Body of pancreas (tissue), 4 donors: Measurements from ENCODE around the gene AMPH. TPM values are rescaled to one million over a fixed set of nuclear protein-coding genes. Genes with fewer than 3 reads are reported as not detected.

Experiments
- ATAC-seq: fragments of 150-250 bp; one replicate; pipeline ENCODE4 v1.9.1; 2016
- DNase-seq, 4 donors: peaks; one replicate each; pipeline ENCODE4 v3.0.0-alpha.2; 2019
- H3K27ac ChIP-seq, 4 donors: fragments of 200-600 bp; sonication (generic); 1 replicate in 3 of 4; 2 replicates in 1 of 4; pipeline versions ENCODE4 v1.5.1 to v1.6.1; 2016 to 2019; ENCODE audit warnings: mild to moderate bottlenecking in 1 of 4, mixed read lengths in 1 of 4, moderate library complexity in 1 of 4
- H3K27me3 ChIP-seq, 2 donors: fragments of 200-600 bp; sonication (generic); one replicate each; pipeline ENCODE4 v1.6.0; 2016; ENCODE audit warnings: mild to moderate bottlenecking in 1 of 2
- H3K36me3 ChIP-seq, 2 donors: fragments of 200-600 bp; sonication (generic); replicated peaks in 1 of 2; 2 replicates each; pipeline ENCODE4 v1.5.1; 2016; ENCODE audit warnings: low read depth in 2 of 2; ENCODE audit not compliant: insufficient read depth in 1 of 2
- H3K4me1 ChIP-seq: fragments of 200-600 bp; sonication (generic); one replicate; pipeline ENCODE4 v1.6.0; 2016
- H3K4me3 ChIP-seq, 2 donors: fragments of 200-600 bp; sonication (generic); 1 replicate in 1 of 2; 2 replicates in 1 of 2; pipeline ENCODE4 v1.5.1; 2016 to 2019
- H3K9me3 ChIP-seq, 3 donors: fragments of 200-600 bp; sonication (generic); 1 replicate in 2 of 3; 2 replicates in 1 of 3; pipeline ENCODE4 v1.5.1; 2016
- CTCF ChIP-seq, 7 experiments: fragments of 450-650 bp in 4 of 7; fragments of 200-600 bp in 3 of 7; sonication (generic) in 3 of 7; IDR thresholded peaks; one replicate each; pipeline ENCODE4 v1.5.1; 2016 to 2019; ENCODE audit warnings: antibody characterized with exemption in 7 of 7
- POLR2A ChIP-seq, 3 donors: fragments of 450-650 bp; IDR thresholded peaks; one replicate each; pipeline ENCODE4 v1.6.1; 2016; ENCODE audit warnings: antibody characterized with exemption in 3 of 3, mild to moderate bottlenecking in 2 of 3
- WGBS, 2 donors: methylation state at CpG; one replicate each; pipeline ENCODE4 v1.1.5; 2017; 5-methylcytosine and 5-hydroxymethylcytosine counted together
- intact Hi-C: fragments of 100-400 bp; cut with DNase I; formaldehyde crosslinking; loops from one replicate; pipeline ENCODE4 v1.15.1; 2023
- total RNA-seq, 2 donors: library from RNA; depleted of rRNA; stranded (reverse); fragments of >200 nt; gene quantifications; one replicate each; pipeline ENCODE4 v1.1.0, GENCODE V29; 2016

AMPH gene
- total RNA-seq, 2 donors from 2014 or later: 2.6 to 14.2 TPM

- intact Hi-C loops: no loop called here
- DNase-seq (peak in 2 of 4 donors; percentile 37 to 40), ATAC-seq (no peak)
These were observed 256.7 kb downstream of the AMPH start for GRCh38 chr7:38374507-38374906.

DNA sequence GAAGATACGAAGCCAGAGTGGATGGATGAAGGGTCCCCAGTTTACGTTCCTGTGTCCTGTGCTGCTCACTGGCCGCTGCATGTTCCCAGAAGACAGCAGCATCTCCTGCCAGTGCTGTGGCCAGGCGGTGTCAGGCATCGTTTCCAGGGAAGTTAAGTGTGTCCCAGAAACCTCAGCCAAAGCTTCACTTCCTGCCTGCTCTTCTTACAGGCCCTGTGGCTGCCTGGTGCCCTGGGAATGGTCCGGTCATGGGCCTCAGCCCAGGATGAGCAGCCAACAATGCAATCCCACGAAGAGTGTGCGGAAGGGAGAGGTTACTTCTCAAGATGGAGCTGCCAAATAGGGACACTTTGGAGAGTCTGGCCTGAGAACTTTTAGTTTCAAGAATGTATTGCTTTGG lies 258.0 kb downstream of the AMPH start:
- ATAC-seq (no peak), DNase-seq (no peak)
- no peak overlapping the region for H3K4me3 ChIP-seq
- H3K9me3 ChIP-seq: no peaks in the 10 kb centered on the region
- intact Hi-C loops: no loop called here
- TF ChIP-seq CTCF (IDR thresholded peaks at IDR 0.05): no peak
- TF ChIP-seq POLR2A (IDR thresholded peaks at IDR 0.05): no peak
- WGBS, 2 donors: 59 to 85% methylated on average over 8 of the region's 8 CpGs
- no peaks in the 10 kb centered on the region for H3K36me3 ChIP-seq
- no peak overlapping the region for H3K27ac ChIP-seq
- no peaks in the 10 kb centered on the region for H3K4me1 ChIP-seq
- H3K27me3 ChIP-seq: no peaks in the 10 kb centered on the region

More at GRCh38 chr7:38374507-38374906, 256.7 kb downstream of the AMPH start:
- H3K4me1 ChIP-seq: no peaks in the 10 kb centered on the region
- no peak overlapping the region for H3K4me3 ChIP-seq
- H3K9me3 ChIP-seq: no peaks in the 10 kb centered on the region
- no peak overlapping the region for H3K27ac ChIP-seq
- H3K36me3 ChIP-seq: no peaks in the 10 kb centered on the region
- H3K27me3 ChIP-seq: no peaks in the 10 kb centered on the region
- TF ChIP-seq CTCF (IDR thresholded peaks at IDR 0.05) (peak in 5 of 7 experiments; percentile 22 to 44 (median 32)), POLR2A (IDR thresholded peaks at IDR 0.05) (no peak)
- 40 to 47% methylated on average over 6 of the region's 6 CpGs for WGBS, 2 donors

- TF ChIP-seq POLR2A (IDR thresholded peaks at IDR 0.05) (no peak), CTCF (IDR thresholded peaks at IDR 0.05) (no peak)
- intact Hi-C loops: no loop called here
These were observed 258.9 kb downstream of the AMPH start for GRCh38 chr7:38372290-38372689.

DNA sequence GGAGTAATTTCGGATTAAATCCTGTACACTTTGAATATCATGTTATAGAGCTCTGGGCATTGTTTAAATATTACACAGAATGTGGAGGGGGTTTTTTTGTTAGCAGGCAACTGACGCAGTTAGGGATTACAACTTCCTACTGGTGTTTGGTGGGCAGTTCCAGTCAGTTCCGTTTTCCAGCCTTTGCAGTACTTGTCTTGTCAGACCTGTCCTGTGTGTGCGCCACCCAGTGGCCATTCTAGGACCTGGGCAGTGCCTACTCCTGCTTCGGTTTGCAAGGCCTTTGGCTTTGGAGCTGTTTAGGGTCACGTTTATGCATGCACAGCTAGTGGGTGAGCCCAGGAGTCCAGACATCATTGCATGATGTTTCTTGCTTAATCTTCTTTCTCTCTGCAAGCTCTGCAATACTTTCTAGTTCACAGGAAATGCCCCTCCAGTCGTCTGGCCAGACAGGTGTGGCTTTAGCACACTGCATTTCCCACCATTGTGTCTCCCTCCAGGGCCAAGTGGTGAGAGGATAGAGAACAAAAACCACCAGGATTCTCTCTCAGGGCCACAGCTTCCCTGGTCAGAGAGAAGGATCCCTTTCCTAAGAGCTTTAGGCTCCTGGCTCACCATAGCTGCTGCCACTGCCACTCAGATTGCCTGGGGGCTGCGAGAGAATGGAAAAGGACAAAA lies 261.2 kb downstream of the AMPH start:
- intact Hi-C loops: no loop called here
- WGBS, 2 donors: 28 to 36% methylated on average over 8 of the region's 8 CpGs
- Histone ChIP-seq H3K4me3 (no peak overlapping the region), H3K9me3 (no peaks in the 10 kb centered on the region), H3K27me3 (no peaks in the 10 kb centered on the region), H3K27ac (no peak overlapping the region), H3K36me3 (no peaks in the 10 kb centered on the region), H3K4me1 (no peaks in the 10 kb centered on the region)
- DNase-seq: peak; percentile 84 to 91 (median 86)
- TF ChIP-seq POLR2A (IDR thresholded peaks at IDR 0.05): no peak
- peak; percentile 40 to 82 (median 62) for TF ChIP-seq CTCF (IDR thresholded peaks at IDR 0.05)
- ATAC-seq: peak; percentile 82

More at GRCh38 chr7:38372290-38372689, 258.9 kb downstream of the AMPH start:
- H3K4me1 ChIP-seq: no peaks in the 10 kb centered on the region
- no peaks in the 10 kb centered on the region for H3K27me3 ChIP-seq
- ATAC-seq (no peak), DNase-seq (no peak)
- H3K4me3 ChIP-seq: no peak overlapping the region
- no peak overlapping the region for H3K27ac ChIP-seq
- H3K36me3 ChIP-seq: no peaks in the 10 kb centered on the region
- no peaks in the 10 kb centered on the region for H3K9me3 ChIP-seq
- 84 to 89% methylated on average over 7 of the region's 7 CpGs for WGBS, 2 donors

DNA sequence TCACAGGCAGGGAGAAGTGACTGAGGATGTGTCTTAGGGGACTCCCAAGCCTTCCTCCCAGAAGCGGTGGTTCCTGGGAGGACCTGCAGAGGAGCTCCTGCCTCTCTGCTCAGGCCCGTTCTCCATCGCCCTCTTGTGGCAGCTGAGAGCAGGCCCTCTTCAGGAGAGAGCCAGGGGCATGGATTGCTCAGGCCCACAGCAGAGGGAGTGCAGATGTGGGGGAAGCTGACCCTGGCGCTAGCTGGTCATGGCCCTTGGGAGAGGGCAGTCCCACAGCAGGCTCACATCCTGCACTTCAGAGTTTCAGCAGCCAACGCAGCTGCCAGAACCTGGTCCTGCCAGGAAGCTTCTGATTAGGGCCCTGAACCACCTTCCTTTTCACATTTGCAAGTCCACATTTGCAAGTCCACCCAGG lies 263.0 kb downstream of the AMPH start:
- Histone ChIP-seq H3K4me3 (no peak overlapping the region), H3K27me3 (no peaks in the 10 kb centered on the region), H3K9me3 (no peaks in the 10 kb centered on the region), H3K27ac (no peak overlapping the region), H3K36me3 (no peaks in the 10 kb centered on the region), H3K4me1 (no peaks in the 10 kb centered on the region)
- TF ChIP-seq CTCF (IDR thresholded peaks at IDR 0.05) (peak in 6 of 7 experiments; percentile 17 to 73 (median 54)), POLR2A (IDR thresholded peaks at IDR 0.05) (no peak)
- intact Hi-C loops: no loop called here
- WGBS, 2 donors: 29 to 42% methylated on average over 5 of the region's 5 CpGs
- DNase-seq (peak; percentile 50 to 69 (median 68)), ATAC-seq (peak; percentile 67)
